ENCODE measurements around the gene ATP23. TPM values are rescaled to one million over a fixed set of nuclear protein-coding genes. Genes with fewer than 3 reads are reported as not detected.

ATP23 gene
- total and polyA plus RNA-seq, 4 donors, result 2.8 to 7.1 (median 4.5) TPM

GRCh38 chr12:57904426-57904825 lies 36.9 kb upstream of the ATP23 start:
- Histone ChIP-seq H3K27me3 (ENCODE audit: control insufficient read depth in 4 of 4, insufficient read depth in 4 of 4, low read length in 3 of 4) (no peaks in the 10 kb centered on the region), H3K9ac (ENCODE audit: low read depth in 1 of 2, low read length in 2 of 2) (no peak overlapping the region), H3K4me1 (ENCODE audit: control insufficient read depth in 4 of 4, insufficient read depth in 4 of 4, low read length in 3 of 4) (no peaks in the 10 kb centered on the region), H3K9me3 (ENCODE audit: control insufficient read depth in 4 of 4, low read length in 3 of 4) (no peaks in the 10 kb centered on the region), H3K36me3 (ENCODE audit: control insufficient read depth in 4 of 4, insufficient read depth in 3 of 4, low read depth in 1 of 4, low read length in 3 of 4) (no peaks in the 10 kb centered on the region), H3K4me3 (ENCODE audit: low read depth in 1 of 3, low read length in 3 of 3) (no peak overlapping the region), H3K27ac (ENCODE audit: low read depth in 1 of 2, low read length in 2 of 2) (no peak overlapping the region)
- TF ChIP-seq, protein P1, sequence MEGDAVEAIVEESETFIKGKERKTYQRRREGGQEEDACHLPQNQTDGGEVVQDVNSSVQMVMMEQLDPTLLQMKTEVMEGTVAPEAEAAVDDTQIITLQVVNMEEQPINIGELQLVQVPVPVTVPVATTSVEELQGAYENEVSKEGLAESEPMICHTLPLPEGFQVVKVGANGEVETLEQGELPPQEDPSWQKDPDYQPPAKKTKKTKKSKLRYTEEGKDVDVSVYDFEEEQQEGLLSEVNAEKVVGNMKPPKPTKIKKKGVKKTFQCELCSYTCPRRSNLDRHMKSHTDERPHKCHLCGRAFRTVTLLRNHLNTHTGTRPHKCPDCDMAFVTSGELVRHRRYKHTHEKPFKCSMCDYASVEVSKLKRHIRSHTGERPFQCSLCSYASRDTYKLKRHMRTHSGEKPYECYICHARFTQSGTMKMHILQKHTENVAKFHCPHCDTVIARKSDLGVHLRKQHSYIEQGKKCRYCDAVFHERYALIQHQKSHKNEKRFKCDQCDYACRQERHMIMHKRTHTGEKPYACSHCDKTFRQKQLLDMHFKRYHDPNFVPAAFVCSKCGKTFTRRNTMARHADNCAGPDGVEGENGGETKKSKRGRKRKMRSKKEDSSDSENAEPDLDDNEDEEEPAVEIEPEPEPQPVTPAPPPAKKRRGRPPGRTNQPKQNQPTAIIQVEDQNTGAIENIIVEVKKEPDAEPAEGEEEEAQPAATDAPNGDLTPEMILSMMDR (IDR thresholded peaks at IDR 0.05; ENCODE audit: low read depth, low read length, missing input control), result no peak
- TF ChIP-seq FOXA2 (IDR thresholded peaks at IDR 0.05) (no peak), HNF4G (IDR thresholded peaks at IDR 0.05) (no peak), FOXA1 (IDR thresholded peaks at IDR 0.05) (no peak), JUND (IDR thresholded peaks at IDR 0.05) (no peak), RXRA (IDR thresholded peaks at IDR 0.05) (no peak), SP1 (IDR thresholded peaks at IDR 0.05) (no peak), MAX (IDR thresholded peaks at IDR 0.05) (no peak), YY1 (IDR thresholded peaks at IDR 0.05) (no peak)
- TF ChIP-seq, protein P2, sequence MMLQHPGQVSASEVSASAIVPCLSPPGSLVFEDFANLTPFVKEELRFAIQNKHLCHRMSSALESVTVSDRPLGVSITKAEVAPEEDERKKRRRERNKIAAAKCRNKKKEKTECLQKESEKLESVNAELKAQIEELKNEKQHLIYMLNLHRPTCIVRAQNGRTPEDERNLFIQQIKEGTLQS (IDR thresholded peaks at IDR 0.05), result no peak
- TF ChIP-seq, protein P3, sequence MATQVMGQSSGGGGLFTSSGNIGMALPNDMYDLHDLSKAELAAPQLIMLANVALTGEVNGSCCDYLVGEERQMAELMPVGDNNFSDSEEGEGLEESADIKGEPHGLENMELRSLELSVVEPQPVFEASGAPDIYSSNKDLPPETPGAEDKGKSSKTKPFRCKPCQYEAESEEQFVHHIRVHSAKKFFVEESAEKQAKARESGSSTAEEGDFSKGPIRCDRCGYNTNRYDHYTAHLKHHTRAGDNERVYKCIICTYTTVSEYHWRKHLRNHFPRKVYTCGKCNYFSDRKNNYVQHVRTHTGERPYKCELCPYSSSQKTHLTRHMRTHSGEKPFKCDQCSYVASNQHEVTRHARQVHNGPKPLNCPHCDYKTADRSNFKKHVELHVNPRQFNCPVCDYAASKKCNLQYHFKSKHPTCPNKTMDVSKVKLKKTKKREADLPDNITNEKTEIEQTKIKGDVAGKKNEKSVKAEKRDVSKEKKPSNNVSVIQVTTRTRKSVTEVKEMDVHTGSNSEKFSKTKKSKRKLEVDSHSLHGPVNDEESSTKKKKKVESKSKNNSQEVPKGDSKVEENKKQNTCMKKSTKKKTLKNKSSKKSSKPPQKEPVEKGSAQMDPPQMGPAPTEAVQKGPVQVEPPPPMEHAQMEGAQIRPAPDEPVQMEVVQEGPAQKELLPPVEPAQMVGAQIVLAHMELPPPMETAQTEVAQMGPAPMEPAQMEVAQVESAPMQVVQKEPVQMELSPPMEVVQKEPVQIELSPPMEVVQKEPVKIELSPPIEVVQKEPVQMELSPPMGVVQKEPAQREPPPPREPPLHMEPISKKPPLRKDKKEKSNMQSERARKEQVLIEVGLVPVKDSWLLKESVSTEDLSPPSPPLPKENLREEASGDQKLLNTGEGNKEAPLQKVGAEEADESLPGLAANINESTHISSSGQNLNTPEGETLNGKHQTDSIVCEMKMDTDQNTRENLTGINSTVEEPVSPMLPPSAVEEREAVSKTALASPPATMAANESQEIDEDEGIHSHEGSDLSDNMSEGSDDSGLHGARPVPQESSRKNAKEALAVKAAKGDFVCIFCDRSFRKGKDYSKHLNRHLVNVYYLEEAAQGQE (IDR thresholded peaks at IDR 0.05), result no peak
- WGBS, result 89% methylated on average over 4 of the region's 4 CpGs
- DNase-seq (ENCODE audit: low spot score), result no peak

- peak; percentile 86 for DNase-seq (ENCODE audit: low spot score)
- Histone ChIP-seq H3K27ac (ENCODE audit: low read depth in 1 of 2, low read length in 2 of 2) (no peak overlapping the region), H3K36me3 (ENCODE audit: control insufficient read depth in 4 of 4, insufficient read depth in 3 of 4, low read depth in 1 of 4, low read length in 3 of 4) (no peaks in the 10 kb centered on the region), H3K27me3 (ENCODE audit: control insufficient read depth in 4 of 4, insufficient read depth in 4 of 4, low read length in 3 of 4) (no peaks in the 10 kb centered on the region), H3K4me3 (ENCODE audit: low read depth in 1 of 3, low read length in 3 of 3) (peak overlapping the region in 2 of 3 donors; percentile 5 to 8), H3K4me1 (ENCODE audit: control insufficient read depth in 4 of 4, insufficient read depth in 4 of 4, low read length in 3 of 4) (no peaks in the 10 kb centered on the region), H3K9ac (ENCODE audit: low read depth in 1 of 2, low read length in 2 of 2) (peak overlapping the region in 1 of 2 donors; percentile 45), H3K9me3 (ENCODE audit: control insufficient read depth in 4 of 4, low read length in 3 of 4) (no peaks in the 10 kb centered on the region)
- WGBS, result 42% methylated on average over 26 of the region's 26 CpGs
- TF ChIP-seq RXRA (IDR thresholded peaks at IDR 0.05) (peak; percentile 42 to 53), JUND (IDR thresholded peaks at IDR 0.05) (no peak), ZBTB33 (IDR thresholded peaks at IDR 0.05) (no peak), GABPA (IDR thresholded peaks at IDR 0.05 in 1 of 2, conservative IDR thresholded peaks at IDR 0.05 in 1 of 2) (no peak), SP1 (IDR thresholded peaks at IDR 0.05) (peak; percentile 21), HNF4A (conservative IDR thresholded peaks at IDR 0.05) (peak; percentile 10 to 31), NR2F2 (IDR thresholded peaks at IDR 0.05) (peak; percentile 44), FOXA1 (IDR thresholded peaks at IDR 0.05) (no peak), RAD21 (IDR thresholded peaks at IDR 0.05) (peak; percentile 100), YY1 (IDR thresholded peaks at IDR 0.05) (peak; percentile 68), FOXA2 (IDR thresholded peaks at IDR 0.05) (no peak), EGR1 (IDR thresholded peaks at IDR 0.05; ENCODE audit: low read depth in 2 of 2) (no peak), MAX (IDR thresholded peaks at IDR 0.05) (peak; percentile 35), HNF4G (IDR thresholded peaks at IDR 0.05) (no peak)
- TF ChIP-seq, protein P3 (IDR thresholded peaks at IDR 0.05), result no peak
- TF ChIP-seq, protein P2 (IDR thresholded peaks at IDR 0.05), result peak; percentile 27
These were observed 36.2 kb upstream of the ATP23 start for GRCh38 chr12:57904848-57905811.
